ENCODE data around the gene GNAQ. TPM values are rescaled to one million over a fixed set of nuclear protein-coding genes. Genes with fewer than 3 reads are reported as not detected.
"Not testable (repeated sequence)": the region's sequence is repeated elsewhere in the genome, so short reads cannot be mapped to it uniquely, and the experiment has no call there.

The GNAQ gene
- total and polyA plus RNA-seq, 2 donors from 2014 or later: 16.2 to 83.4 TPM

DNA sequence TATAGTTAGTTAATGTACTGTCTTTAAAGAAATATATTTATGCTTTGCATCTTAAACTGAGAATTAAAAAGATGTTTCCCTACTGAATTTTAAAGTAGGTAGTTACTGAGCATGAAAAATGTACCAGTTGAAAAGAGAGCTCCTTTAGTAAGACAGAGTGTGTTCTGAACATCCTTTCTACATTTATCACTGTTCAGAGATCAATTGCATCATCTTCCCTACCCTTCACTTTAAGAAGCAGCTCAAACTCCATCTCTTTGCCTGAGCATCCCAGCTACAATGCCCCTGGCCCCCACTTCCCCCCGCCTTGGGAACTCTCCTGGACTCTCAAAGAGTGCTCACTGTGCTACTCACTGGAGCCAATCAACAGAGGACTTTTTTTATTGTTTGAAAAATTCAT, 164.7 kb downstream of the GNAQ start:
- no peaks in the 10 kb centered on the region for H3K4me1 ChIP-seq (ENCODE audit: control insufficient read depth in 2 of 3, insufficient read depth in 2 of 3, low read depth in 1 of 3, low read length in 3 of 3)
- no peak overlapping the region for H3K27ac ChIP-seq (ENCODE audit: low read depth in 2 of 2, low read length in 2 of 2)
- TF ChIP-seq, protein P1, sequence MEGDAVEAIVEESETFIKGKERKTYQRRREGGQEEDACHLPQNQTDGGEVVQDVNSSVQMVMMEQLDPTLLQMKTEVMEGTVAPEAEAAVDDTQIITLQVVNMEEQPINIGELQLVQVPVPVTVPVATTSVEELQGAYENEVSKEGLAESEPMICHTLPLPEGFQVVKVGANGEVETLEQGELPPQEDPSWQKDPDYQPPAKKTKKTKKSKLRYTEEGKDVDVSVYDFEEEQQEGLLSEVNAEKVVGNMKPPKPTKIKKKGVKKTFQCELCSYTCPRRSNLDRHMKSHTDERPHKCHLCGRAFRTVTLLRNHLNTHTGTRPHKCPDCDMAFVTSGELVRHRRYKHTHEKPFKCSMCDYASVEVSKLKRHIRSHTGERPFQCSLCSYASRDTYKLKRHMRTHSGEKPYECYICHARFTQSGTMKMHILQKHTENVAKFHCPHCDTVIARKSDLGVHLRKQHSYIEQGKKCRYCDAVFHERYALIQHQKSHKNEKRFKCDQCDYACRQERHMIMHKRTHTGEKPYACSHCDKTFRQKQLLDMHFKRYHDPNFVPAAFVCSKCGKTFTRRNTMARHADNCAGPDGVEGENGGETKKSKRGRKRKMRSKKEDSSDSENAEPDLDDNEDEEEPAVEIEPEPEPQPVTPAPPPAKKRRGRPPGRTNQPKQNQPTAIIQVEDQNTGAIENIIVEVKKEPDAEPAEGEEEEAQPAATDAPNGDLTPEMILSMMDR (IDR thresholded peaks at IDR 0.05; ENCODE audit: borderline replicate concordance, extremely low read depth, insufficient read depth): no peak
- no peak overlapping the region for H3K9ac ChIP-seq (ENCODE audit: low read length in 3 of 3)
- FAIRE-seq (no peak), DNase-seq (no peak)
- intact Hi-C loops (cut with DNase I): no loop called here
- no peaks in the 10 kb centered on the region for H3K9me3 ChIP-seq (ENCODE audit: control insufficient read depth in 2 of 3, insufficient read depth in 1 of 3, low read length in 3 of 3)
- no peak overlapping the region for H3K4me3 ChIP-seq (ENCODE audit: low read length in 3 of 3)
- H3K27me3 ChIP-seq (ENCODE audit: control insufficient read depth, insufficient read depth, low read length): no peaks in the 10 kb centered on the region
- peaks cover 0 to 3% (median 0%) of the 10 kb centered on the region in 3 donors for H3K36me3 ChIP-seq (ENCODE audit: control insufficient read depth in 2 of 3, insufficient read depth in 3 of 3, low read length in 3 of 3)

DNA sequence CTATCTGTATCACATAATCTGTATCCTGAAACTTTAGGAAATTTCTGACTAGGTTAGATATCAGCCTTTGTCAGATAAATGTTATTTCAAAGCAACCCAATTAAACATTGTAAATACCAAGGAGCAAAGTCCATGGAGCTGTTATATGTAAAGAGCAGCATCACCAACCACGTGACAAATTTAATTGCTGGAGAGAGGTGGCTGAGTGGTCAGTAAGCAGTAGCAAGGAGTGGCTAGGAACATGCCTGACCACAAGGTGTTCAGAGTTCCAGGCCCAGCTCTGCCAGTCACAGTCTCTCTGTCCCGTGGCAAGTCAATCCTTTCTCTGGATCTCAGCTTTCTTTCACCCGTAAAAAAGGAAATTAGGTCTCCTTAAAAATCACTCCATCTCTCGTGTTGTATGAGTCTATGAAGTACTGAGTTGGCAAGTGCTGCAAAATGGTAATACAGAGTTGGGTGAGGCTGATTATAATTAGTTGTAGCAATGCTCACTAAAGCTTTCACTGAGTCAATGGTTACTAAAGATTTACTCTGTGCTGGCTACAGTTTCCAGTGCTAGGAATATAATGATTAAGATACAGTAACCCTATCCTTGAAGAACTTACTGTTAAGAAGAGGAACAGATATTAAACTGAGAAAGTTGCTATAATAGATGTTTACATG, 166.1 kb downstream of the GNAQ start:
- Histone ChIP-seq H3K4me3 (ENCODE audit: low read length in 3 of 3) (no peak overlapping the region), H3K27ac (ENCODE audit: low read depth in 2 of 2, low read length in 2 of 2) (no peak overlapping the region), H3K4me1 (ENCODE audit: control insufficient read depth in 2 of 3, insufficient read depth in 2 of 3, low read depth in 1 of 3, low read length in 3 of 3) (no peaks in the 10 kb centered on the region), H3K9ac (ENCODE audit: low read length in 3 of 3) (no peak overlapping the region), H3K27me3 (ENCODE audit: control insufficient read depth, insufficient read depth, low read length) (no peaks in the 10 kb centered on the region), H3K9me3 (ENCODE audit: control insufficient read depth in 2 of 3, insufficient read depth in 1 of 3, low read length in 3 of 3) (no peaks in the 10 kb centered on the region), H3K36me3 (ENCODE audit: control insufficient read depth in 2 of 3, insufficient read depth in 3 of 3, low read length in 3 of 3) (peaks cover 0 to 3% (median 0%) of the 10 kb centered on the region in 3 donors)
- FAIRE-seq: no peak
- intact Hi-C loops (cut with DNase I): no loop called here
- TF ChIP-seq, protein P1 (IDR thresholded peaks at IDR 0.05; ENCODE audit: borderline replicate concordance, extremely low read depth, insufficient read depth): no peak
- no peak for DNase-seq

DNA sequence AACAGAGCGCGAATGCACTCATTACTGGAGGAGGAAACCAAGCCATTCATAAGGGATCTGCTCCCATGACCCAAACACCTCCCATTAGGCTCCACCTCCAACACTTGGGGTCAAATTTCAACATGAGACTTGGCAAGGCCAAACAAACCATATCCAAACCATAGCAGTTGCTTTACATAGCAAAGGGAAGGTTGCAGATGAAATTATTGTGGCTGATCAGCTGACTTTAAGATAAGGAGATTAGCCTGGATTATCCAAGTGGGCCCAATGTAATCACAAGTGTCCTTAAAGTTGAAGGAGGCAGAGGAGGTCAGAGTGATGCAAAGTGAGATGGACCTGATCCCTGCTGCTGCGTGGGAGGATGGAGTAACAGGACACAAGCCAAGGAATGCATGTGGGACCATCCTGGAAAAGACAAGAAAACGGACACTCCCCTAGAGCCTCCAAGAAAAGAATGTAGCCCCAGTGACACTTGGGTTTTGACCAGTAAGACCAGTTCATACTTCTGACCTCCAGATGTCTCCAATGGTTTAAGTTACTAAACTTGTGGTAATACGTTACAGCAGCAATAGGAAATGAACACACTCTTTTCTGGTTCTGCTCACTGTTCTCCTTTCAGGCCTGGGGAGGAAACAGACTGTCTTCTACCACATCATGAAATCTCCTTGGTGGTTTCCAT, 167.3 kb downstream of the GNAQ start:
- Histone ChIP-seq H3K27ac (ENCODE audit: low read depth in 2 of 2, low read length in 2 of 2) (no peak overlapping the region), H3K9ac (ENCODE audit: low read length in 3 of 3) (no peak overlapping the region), H3K36me3 (ENCODE audit: control insufficient read depth in 2 of 3, insufficient read depth in 3 of 3, low read length in 3 of 3) (peaks cover 0 to 3% (median 2%) of the 10 kb centered on the region in 3 donors), H3K4me1 (ENCODE audit: control insufficient read depth in 2 of 3, insufficient read depth in 2 of 3, low read depth in 1 of 3, low read length in 3 of 3) (no peaks in the 10 kb centered on the region), H3K9me3 (ENCODE audit: control insufficient read depth in 2 of 3, insufficient read depth in 1 of 3, low read length in 3 of 3) (no peaks in the 10 kb centered on the region), H3K4me3 (ENCODE audit: low read length in 3 of 3) (no peak overlapping the region), H3K27me3 (ENCODE audit: control insufficient read depth, insufficient read depth, low read length) (no peaks in the 10 kb centered on the region)
- no peak for FAIRE-seq
- TF ChIP-seq, protein P1 (IDR thresholded peaks at IDR 0.05; ENCODE audit: borderline replicate concordance, extremely low read depth, insufficient read depth): no peak
- no peak for DNase-seq
- intact Hi-C loops (cut with DNase I): no loop called here

DNA sequence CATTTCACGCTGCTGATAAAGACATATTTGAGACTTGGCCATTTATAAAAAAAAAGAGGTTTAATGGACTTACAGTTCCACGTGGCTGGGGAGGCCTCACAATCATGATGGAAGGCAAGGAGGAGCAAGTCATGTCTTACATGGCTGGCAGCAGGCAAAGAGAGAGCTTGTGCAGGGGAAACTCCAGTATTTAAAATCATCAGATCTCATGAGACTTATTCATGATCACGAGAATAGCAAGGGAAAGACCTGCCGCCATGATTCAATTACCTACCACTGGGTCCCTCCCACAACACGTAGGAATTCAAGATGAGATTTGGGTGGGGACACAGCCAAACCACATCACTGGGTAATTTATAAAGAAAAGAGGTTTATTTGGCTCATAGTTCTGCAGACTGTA, 168.0 kb downstream of the GNAQ start:
- H3K4me1 ChIP-seq (ENCODE audit: control insufficient read depth in 2 of 3, insufficient read depth in 2 of 3, low read depth in 1 of 3, low read length in 3 of 3); H3K9ac ChIP-seq (ENCODE audit: low read length in 3 of 3); H3K27me3 ChIP-seq (ENCODE audit: control insufficient read depth, insufficient read depth, low read length); H3K9me3 ChIP-seq (ENCODE audit: control insufficient read depth in 2 of 3, insufficient read depth in 1 of 3, low read length in 3 of 3); intact Hi-C loops (cut with DNase I); FAIRE-seq; H3K36me3 ChIP-seq (ENCODE audit: control insufficient read depth in 2 of 3, insufficient read depth in 3 of 3, low read length in 3 of 3); H3K27ac ChIP-seq (ENCODE audit: low read depth in 2 of 2, low read length in 2 of 2); H3K4me3 ChIP-seq (ENCODE audit: low read length in 3 of 3); DNase-seq: not testable (repeated sequence)

DNA sequence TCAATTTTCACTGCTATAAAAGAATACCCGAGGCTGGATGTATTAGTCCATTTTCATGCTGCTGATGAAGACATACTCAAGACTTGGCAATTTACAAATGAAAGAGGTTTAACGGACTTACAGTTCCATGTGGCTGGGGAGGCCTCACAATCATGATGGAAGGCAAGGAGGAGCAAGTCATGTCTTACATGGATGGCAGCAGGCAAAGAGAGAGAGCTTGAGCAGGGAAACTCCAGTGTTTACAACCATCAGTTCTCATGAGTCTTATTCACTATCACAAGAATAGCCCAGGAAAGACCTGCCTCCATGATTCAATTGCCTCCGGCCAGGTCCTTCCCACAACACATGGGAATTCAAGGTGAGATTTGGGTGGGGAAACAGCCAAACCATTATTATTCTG, 170.7 kb downstream of the GNAQ start:
- H3K27me3 ChIP-seq (ENCODE audit: control insufficient read depth, insufficient read depth, low read length); H3K36me3 ChIP-seq (ENCODE audit: control insufficient read depth in 2 of 3, insufficient read depth in 3 of 3, low read length in 3 of 3); H3K9me3 ChIP-seq (ENCODE audit: control insufficient read depth in 2 of 3, insufficient read depth in 1 of 3, low read length in 3 of 3); DNase-seq; H3K9ac ChIP-seq (ENCODE audit: low read length in 3 of 3); H3K4me1 ChIP-seq (ENCODE audit: control insufficient read depth in 2 of 3, insufficient read depth in 2 of 3, low read depth in 1 of 3, low read length in 3 of 3); H3K4me3 ChIP-seq (ENCODE audit: low read length in 3 of 3); intact Hi-C loops (cut with DNase I); H3K27ac ChIP-seq (ENCODE audit: low read depth in 2 of 2, low read length in 2 of 2); FAIRE-seq: not testable (repeated sequence)
